Measurements from ENCODE around the gene NPM1. TPM values are rescaled to one million over a fixed set of nuclear protein-coding genes. Genes with fewer than 3 reads are reported as not detected.
A peak's percentile ranks its signal among the peaks of the same experiment; 100 is the strongest.

The NPM1 gene
- total RNA-seq, 2 donors from 2014 or later, result 1,997 to 2,127 TPM

GRCh38 chr5:171433982-171434676 is 46.5 kb downstream of the NPM1 start:
- H3K9me3 Mint-ChIP-seq, result no peaks in the 10 kb centered on the region

DNA sequence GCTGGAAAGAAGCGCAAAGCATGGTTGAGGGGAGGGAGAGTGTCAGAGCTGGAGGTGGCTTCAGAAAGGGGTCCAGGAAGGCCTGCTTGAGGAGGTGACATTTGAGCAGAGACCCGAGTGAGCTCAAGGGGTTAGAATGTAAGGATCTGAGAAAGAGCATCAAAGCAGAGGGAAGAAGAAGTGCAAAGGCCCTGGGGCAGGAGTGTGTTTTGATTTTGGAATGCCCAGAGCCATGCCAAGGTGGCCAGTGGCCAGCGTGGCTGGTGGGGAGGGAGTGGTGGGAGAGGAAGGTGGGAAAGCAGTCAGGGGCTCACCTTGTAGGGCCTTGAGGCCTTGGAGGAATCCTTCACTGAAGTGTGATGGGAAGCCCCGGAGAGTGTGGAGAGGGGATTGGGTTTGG is 47.2 kb downstream of the NPM1 start:
- Histone ChIP-seq H3K9ac (ENCODE audit: extremely low read depth, low read length, poor library complexity, severe bottlenecking) (no peak overlapping the region), H3K27ac (ENCODE audit: low read depth, low read length) (no peak overlapping the region), H3K4me1 (ENCODE audit: control insufficient read depth, insufficient read depth, low read length) (no peaks in the 10 kb centered on the region), H3K27me3 (ENCODE audit: control insufficient read depth, insufficient read depth, low read length, poor library complexity, severe bottlenecking) (no peaks in the 10 kb centered on the region), H3K4me3 (ENCODE audit: low read length) (no peak overlapping the region), H3K36me3 (ENCODE audit: control insufficient read depth, insufficient read depth, low read length) (no peaks in the 10 kb centered on the region), H3K9me3 (ENCODE audit: control insufficient read depth, low read length) (no peaks in the 10 kb centered on the region)
- Mint-ChIP-seq H3K27me3 (ENCODE audit: insufficient read depth) (no peaks in the 10 kb centered on the region), H3K4me1 (peaks cover 12% of the 10 kb centered on the region), H3K36me3 (ENCODE audit: low read depth) (no peaks in the 10 kb centered on the region), H3K9me3 (no peaks in the 10 kb centered on the region), H3K27ac (no peak overlapping the region), H3K4me3 (no peak overlapping the region)
- TF ChIP-seq, protein P1, sequence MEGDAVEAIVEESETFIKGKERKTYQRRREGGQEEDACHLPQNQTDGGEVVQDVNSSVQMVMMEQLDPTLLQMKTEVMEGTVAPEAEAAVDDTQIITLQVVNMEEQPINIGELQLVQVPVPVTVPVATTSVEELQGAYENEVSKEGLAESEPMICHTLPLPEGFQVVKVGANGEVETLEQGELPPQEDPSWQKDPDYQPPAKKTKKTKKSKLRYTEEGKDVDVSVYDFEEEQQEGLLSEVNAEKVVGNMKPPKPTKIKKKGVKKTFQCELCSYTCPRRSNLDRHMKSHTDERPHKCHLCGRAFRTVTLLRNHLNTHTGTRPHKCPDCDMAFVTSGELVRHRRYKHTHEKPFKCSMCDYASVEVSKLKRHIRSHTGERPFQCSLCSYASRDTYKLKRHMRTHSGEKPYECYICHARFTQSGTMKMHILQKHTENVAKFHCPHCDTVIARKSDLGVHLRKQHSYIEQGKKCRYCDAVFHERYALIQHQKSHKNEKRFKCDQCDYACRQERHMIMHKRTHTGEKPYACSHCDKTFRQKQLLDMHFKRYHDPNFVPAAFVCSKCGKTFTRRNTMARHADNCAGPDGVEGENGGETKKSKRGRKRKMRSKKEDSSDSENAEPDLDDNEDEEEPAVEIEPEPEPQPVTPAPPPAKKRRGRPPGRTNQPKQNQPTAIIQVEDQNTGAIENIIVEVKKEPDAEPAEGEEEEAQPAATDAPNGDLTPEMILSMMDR (conservative IDR thresholded peaks at IDR 0.05), result no peak
- 87 to 92% methylated on average over 2 to 4 of the region's 4 CpGs for WGBS, 2 experiments (ENCODE audit: insufficient coverage in 1 of 2, insufficient read length in 1 of 2)
- no peak for DNase-seq

More at GRCh38 chr5:171433982-171434676, 46.5 kb downstream of the NPM1 start:
- Mint-ChIP-seq H3K4me1 (peaks cover 7% of the 10 kb centered on the region), H3K4me3 (no peak overlapping the region), H3K27ac (no peak overlapping the region), H3K36me3 (ENCODE audit: low read depth) (no peaks in the 10 kb centered on the region), H3K27me3 (ENCODE audit: insufficient read depth) (no peaks in the 10 kb centered on the region)
- no peaks in the 10 kb centered on the region for H3K36me3 ChIP-seq (ENCODE audit: control insufficient read depth, insufficient read depth, low read length)
- H3K9me3 ChIP-seq (ENCODE audit: control insufficient read depth, low read length), result no peaks in the 10 kb centered on the region
- no peak overlapping the region for H3K9ac ChIP-seq (ENCODE audit: extremely low read depth, low read length, poor library complexity, severe bottlenecking)
- H3K4me3 ChIP-seq (ENCODE audit: low read length), result no peak overlapping the region
- 92 to 96% methylated on average over 4 to 5 of the region's 5 CpGs for WGBS, 2 experiments (ENCODE audit: insufficient coverage in 1 of 2, insufficient read length in 1 of 2)
- H3K27ac ChIP-seq (ENCODE audit: low read depth, low read length), result no peak overlapping the region
- no peaks in the 10 kb centered on the region for H3K4me1 ChIP-seq (ENCODE audit: control insufficient read depth, insufficient read depth, low read length)
- TF ChIP-seq, protein P1 (conservative IDR thresholded peaks at IDR 0.05), result peak; percentile 47
- no peak for DNase-seq
- H3K27me3 ChIP-seq (ENCODE audit: control insufficient read depth, insufficient read depth, low read length, poor library complexity, severe bottlenecking), result no peaks in the 10 kb centered on the region

GRCh38 chr5:171435908-171436307 is 48.3 kb downstream of the NPM1 start:
- H3K27ac ChIP-seq (ENCODE audit: low read depth, low read length), result no peak overlapping the region
- no peaks in the 10 kb centered on the region for H3K27me3 ChIP-seq (ENCODE audit: control insufficient read depth, insufficient read depth, low read length, poor library complexity, severe bottlenecking)
- H3K9me3 ChIP-seq (ENCODE audit: control insufficient read depth, low read length), result no peaks in the 10 kb centered on the region
- no peak for DNase-seq
- no peaks in the 10 kb centered on the region for H3K4me1 ChIP-seq (ENCODE audit: control insufficient read depth, insufficient read depth, low read length)
- TF ChIP-seq, protein P1 (conservative IDR thresholded peaks at IDR 0.05), result no peak
- Mint-ChIP-seq H3K36me3 (ENCODE audit: low read depth) (no peaks in the 10 kb centered on the region), H3K4me1 (peaks cover 12% of the 10 kb centered on the region), H3K9me3 (no peaks in the 10 kb centered on the region), H3K4me3 (no peak overlapping the region), H3K27me3 (ENCODE audit: insufficient read depth) (no peaks in the 10 kb centered on the region), H3K27ac (no peak overlapping the region)
- H3K36me3 ChIP-seq (ENCODE audit: control insufficient read depth, insufficient read depth, low read length), result no peaks in the 10 kb centered on the region
- WGBS, 2 experiments (ENCODE audit: insufficient coverage in 1 of 2, insufficient read length in 1 of 2), result 89 to 97% methylated on average over 11 to 20 of the region's 20 CpGs
- no peak overlapping the region for H3K4me3 ChIP-seq (ENCODE audit: low read length)
- no peak overlapping the region for H3K9ac ChIP-seq (ENCODE audit: extremely low read depth, low read length, poor library complexity, severe bottlenecking)
